OCI-LY3 (cell line): Measurements from ENCODE around the gene MKX.

Experiments
- H2AFZ ChIP-seq: fragments of 200-600, 300-600 bp; shearing (Covaris generic); 2 replicates; pipeline ENCODE4 v1.6.0; 2014; ENCODE audit warnings: antibody characterized with exemption, low read depth, low read length
- H3K27ac ChIP-seq: fragments of 200-600, 300-600 bp; sonication (generic); 2 replicates; pipeline ENCODE4 v1.5.1; 2014; ENCODE audit warnings: mild to moderate bottlenecking, low read length, moderate library complexity, mixed read lengths
- H3K27me3 ChIP-seq: fragments of 200-600, 300-600 bp; sonication (generic); 2 replicates; pipeline ENCODE4 v1.6.1; 2014; ENCODE audit warnings: low read depth, low read length, mixed read lengths
- H3K36me3 ChIP-seq: fragments of 200-600, 300-600 bp; sonication (generic); replicated peaks from 2 replicates; pipeline ENCODE3; 2014; ENCODE audit warnings: low read depth, low read length, mixed read lengths
- H3K4me1 ChIP-seq: fragments of 300-600, 200-600 bp; sonication (generic); 2 replicates; pipeline ENCODE4 v1.6.1; 2014; ENCODE audit warnings: low read length, mixed read lengths
- H3K4me2 ChIP-seq: fragments of 200-600, 300-600 bp; sonication (generic); 2 replicates; pipeline ENCODE4 v1.6.1; 2014; ENCODE audit warnings: low read length, mixed read lengths
- H3K4me3 ChIP-seq: fragments of 300-600, 200-600 bp; sonication (generic); 2 replicates; pipeline ENCODE4 v1.5.1; 2014; ENCODE audit warnings: antibody characterized with exemption, mild to moderate bottlenecking, low read length, moderate library complexity
- H3K79me2 ChIP-seq: fragments of 300-600, 200-600 bp; shearing (Covaris generic); 2 replicates; pipeline ENCODE4 v1.6.1; 2014; ENCODE audit warnings: mild to moderate bottlenecking, low read length, mixed read lengths
- H3K9ac ChIP-seq: fragments of 300-600, 200-600 bp; shearing (Covaris generic); 2 replicates; pipeline ENCODE4 v1.6.0; 2014; ENCODE audit warnings: mild to moderate bottlenecking, low read length, moderate library complexity
- H3K9me3 ChIP-seq: fragments of 200-600, 300-600 bp; shearing (Covaris generic); 2 replicates; pipeline ENCODE4 v1.6.1; 2014; ENCODE audit warnings: low read length, mixed read lengths; ENCODE audit not compliant: insufficient read depth
- H4K20me1 ChIP-seq: fragments of 200-600, 300-600 bp; sonication (generic); 2 replicates; pipeline ENCODE4 v1.6.1; 2016; ENCODE audit warnings: low read length, mixed read lengths; ENCODE audit not compliant: insufficient read depth
- CTCF ChIP-seq: fragments of 200-600, 300-600 bp; sonication (generic); IDR thresholded peaks from 2 replicates; pipeline ENCODE4 v1.5.1; 2014; ENCODE audit warnings: antibody characterized with exemption, low read length, low read depth
- EZH2phosphoT487 ChIP-seq: fragments of 200-600 bp; shearing (Covaris generic); IDR thresholded peaks from 2 replicates; pipeline ENCODE4 v1.6.1; 2018; ENCODE audit warnings: antibody characterized with exemption, mixed run types, low read depth

The MKX gene

GRCh38 chr10:27717224-27717623 is 28.4 kb downstream of the MKX start:
- Histone ChIP-seq H3K79me2 (no peaks in the 10 kb centered on the region), H3K4me3 (no peak overlapping the region), H3K36me3 (no peaks in the 10 kb centered on the region), H3K4me1 (no peaks in the 10 kb centered on the region), H3K4me2 (no peak overlapping the region), H2AFZ (no peak overlapping the region), H3K9me3 (no peaks in the 10 kb centered on the region), H3K27me3 (no peaks in the 10 kb centered on the region), H3K9ac (no peak overlapping the region), H4K20me1 (no peaks in the 10 kb centered on the region), H3K27ac (no peak overlapping the region)
- TF ChIP-seq EZH2phosphoT487 = no peak
- TF ChIP-seq CTCF = no peak

GRCh38 chr10:27716521-27716920 is 29.1 kb downstream of the MKX start:
- Histone ChIP-seq H4K20me1 (no peaks in the 10 kb centered on the region), H3K27ac (no peak overlapping the region), H3K4me1 (no peaks in the 10 kb centered on the region), H3K9ac (no peak overlapping the region), H3K4me3 (no peak overlapping the region), H2AFZ (no peak overlapping the region), H3K9me3 (no peaks in the 10 kb centered on the region), H3K4me2 (no peak overlapping the region), H3K27me3 (no peaks in the 10 kb centered on the region), H3K36me3 (no peaks in the 10 kb centered on the region), H3K79me2 (no peaks in the 10 kb centered on the region)
- no peak for TF ChIP-seq EZH2phosphoT487
- TF ChIP-seq CTCF = no peak

GRCh38 chr10:27715505-27715904 is 30.1 kb downstream of the MKX start:
- Histone ChIP-seq H3K9me3 (no peaks in the 10 kb centered on the region), H3K27ac (no peak overlapping the region), H3K36me3 (no peaks in the 10 kb centered on the region), H3K4me1 (no peaks in the 10 kb centered on the region), H3K9ac (no peak overlapping the region), H2AFZ (no peak overlapping the region), H4K20me1 (no peaks in the 10 kb centered on the region), H3K27me3 (no peaks in the 10 kb centered on the region), H3K4me2 (no peak overlapping the region), H3K79me2 (no peaks in the 10 kb centered on the region), H3K4me3 (no peak overlapping the region)
- TF ChIP-seq CTCF (no peak), EZH2phosphoT487 (no peak)

- Histone ChIP-seq H3K9me3 (no peaks in the 10 kb centered on the region), H2AFZ (no peak overlapping the region), H3K27me3 (no peaks in the 10 kb centered on the region), H3K4me3 (no peak overlapping the region), H3K4me1 (no peaks in the 10 kb centered on the region), H3K36me3 (no peaks in the 10 kb centered on the region), H3K9ac (no peak overlapping the region), H3K79me2 (no peaks in the 10 kb centered on the region), H3K4me2 (no peak overlapping the region), H4K20me1 (no peaks in the 10 kb centered on the region), H3K27ac (no peak overlapping the region)
- no peak for TF ChIP-seq CTCF
- no peak for TF ChIP-seq EZH2phosphoT487
Measured at GRCh38 chr10:27714349-27714748, 31.3 kb downstream of the MKX start.
